Transverse colon (tissue), 1 donor: ENCODE results near the gene DYNC1I1.

ENCODE experiments used
- EP300 ChIP-seq: sonication (generic); formaldehyde crosslinking; IDR thresholded peaks from one replicate; pipeline ENCODE4 v1.6.1; 2017; ENCODE audit warnings: antibody characterized with exemption, low read depth
- POLR2A ChIP-seq: fragments of 450-650 bp; IDR thresholded peaks from one replicate; pipeline ENCODE4 v1.6.1; 2016; ENCODE audit warnings: antibody characterized with exemption, mild to moderate bottlenecking, moderate library complexity

GRCh38 chr7:95777269-95777668, 4.9 kb downstream of the DYNC1I1 start:
- no peak for TF ChIP-seq POLR2A
- no peak for TF ChIP-seq EP300
